ENCODE data around the gene MARCHF10. TPM values are rescaled to one million over a fixed set of nuclear protein-coding genes. Genes with fewer than 3 reads are reported as not detected.

The MARCHF10 gene
- polyA plus RNA-seq, 1 donor from 2014 or later = 0.27 TPM

GRCh38 chr17:62657145-62657665, 150.9 kb downstream of the MARCHF10 start:
- no peak overlapping the region for H3K4me3 ChIP-seq (ENCODE audit: low read length)
- H3K79me2 ChIP-seq (replicated peaks; ENCODE audit: insufficient read depth, low read length) = no peaks in the 10 kb centered on the region
- no peaks in the 10 kb centered on the region for H3F3A ChIP-seq (ENCODE audit: insufficient read depth, low read length, poor library complexity, severe bottlenecking)
- no peaks in the 10 kb centered on the region for H3K27me3 ChIP-seq (ENCODE audit: insufficient read depth, low read depth, low read length)
- no peak for TF ChIP-seq MXI1 (conservative IDR thresholded peaks at IDR 0.05; ENCODE audit: poor library complexity, severe bottlenecking)
- no peak for TF ChIP-seq SMC3 (conservative IDR thresholded peaks at IDR 0.05; ENCODE audit: poor library complexity)
- TF ChIP-seq POLR2AphosphoS5 (IDR thresholded peaks at IDR 0.05) = no peak
- TF ChIP-seq EP300 (conservative IDR thresholded peaks at IDR 0.05; ENCODE audit: poor library complexity, severe bottlenecking) = no peak
- TF ChIP-seq TAF1 (IDR thresholded peaks at IDR 0.05; ENCODE audit: low read depth) = no peak
- TF ChIP-seq EZH2 (IDR thresholded peaks at IDR 0.05; ENCODE audit: borderline replicate concordance, insufficient read depth, low read length, poor library complexity, severe bottlenecking) = no peak
- TF ChIP-seq CTCF (IDR thresholded peaks at IDR 0.05; ENCODE audit: poor library complexity, severe bottlenecking) = no peak
- no peak for TF ChIP-seq REST (IDR thresholded peaks at IDR 0.05; ENCODE audit: borderline replicate concordance)
- TF ChIP-seq RAD21 (conservative IDR thresholded peaks at IDR 0.05) = no peak
- H3K9ac ChIP-seq (ENCODE audit: low read length) = no peak overlapping the region
- no peaks in the 10 kb centered on the region for H3K9me2 ChIP-seq (ENCODE audit: insufficient read depth, low read length)
- H2AFZ ChIP-seq (ENCODE audit: low read depth, low read length) = no peak overlapping the region
- H3K27ac ChIP-seq (ENCODE audit: low read length) = no peak overlapping the region
- no peak overlapping the region for H3K4me2 ChIP-seq (ENCODE audit: low read length)
- H3K36me3 ChIP-seq (ENCODE audit: insufficient read depth, low read length) = no peaks in the 10 kb centered on the region
- H3K9me3 ChIP-seq (ENCODE audit: low read length) = no peaks in the 10 kb centered on the region
- H4K20me1 ChIP-seq (ENCODE audit: insufficient read depth) = no peaks in the 10 kb centered on the region

- no peaks in the 10 kb centered on the region for H3K9me2 ChIP-seq (ENCODE audit: insufficient read depth, low read length)
- H3K9ac ChIP-seq (ENCODE audit: low read length) = no peak overlapping the region
- no peak overlapping the region for H3K4me2 ChIP-seq (ENCODE audit: low read length)
- no peaks in the 10 kb centered on the region for H3K27me3 ChIP-seq (ENCODE audit: insufficient read depth, low read depth, low read length)
- no peak overlapping the region for H2AFZ ChIP-seq (ENCODE audit: low read depth, low read length)
- H4K20me1 ChIP-seq (ENCODE audit: insufficient read depth) = no peaks in the 10 kb centered on the region
- H3K79me2 ChIP-seq (replicated peaks; ENCODE audit: insufficient read depth, low read length) = no peaks in the 10 kb centered on the region
- no peak overlapping the region for H3K27ac ChIP-seq (ENCODE audit: low read length)
- H3K9me3 ChIP-seq (ENCODE audit: low read length) = no peaks in the 10 kb centered on the region
- no peak for TF ChIP-seq POLR2AphosphoS5 (IDR thresholded peaks at IDR 0.05)
- TF ChIP-seq EZH2 (IDR thresholded peaks at IDR 0.05; ENCODE audit: borderline replicate concordance, insufficient read depth, low read length, poor library complexity, severe bottlenecking) = no peak
- no peak for TF ChIP-seq TAF1 (IDR thresholded peaks at IDR 0.05; ENCODE audit: low read depth)
- no peak for TF ChIP-seq EP300 (conservative IDR thresholded peaks at IDR 0.05; ENCODE audit: poor library complexity, severe bottlenecking)
- no peak for TF ChIP-seq RAD21 (conservative IDR thresholded peaks at IDR 0.05)
- no peak for TF ChIP-seq CTCF (IDR thresholded peaks at IDR 0.05; ENCODE audit: poor library complexity, severe bottlenecking)
- TF ChIP-seq SMC3 (conservative IDR thresholded peaks at IDR 0.05; ENCODE audit: poor library complexity) = no peak
- no peak for TF ChIP-seq REST (IDR thresholded peaks at IDR 0.05; ENCODE audit: borderline replicate concordance)
- no peak for TF ChIP-seq MXI1 (conservative IDR thresholded peaks at IDR 0.05; ENCODE audit: poor library complexity, severe bottlenecking)
- no peaks in the 10 kb centered on the region for H3F3A ChIP-seq (ENCODE audit: insufficient read depth, low read length, poor library complexity, severe bottlenecking)
- H3K36me3 ChIP-seq (ENCODE audit: insufficient read depth, low read length) = no peaks in the 10 kb centered on the region
- no peak overlapping the region for H3K4me3 ChIP-seq (ENCODE audit: low read length)
These were observed 151.7 kb downstream of the MARCHF10 start for GRCh38 chr17:62656446-62656845.

Measured in neural cell (in vitro differentiated cells).